ENCODE results near the gene HEBP2.

DNA sequence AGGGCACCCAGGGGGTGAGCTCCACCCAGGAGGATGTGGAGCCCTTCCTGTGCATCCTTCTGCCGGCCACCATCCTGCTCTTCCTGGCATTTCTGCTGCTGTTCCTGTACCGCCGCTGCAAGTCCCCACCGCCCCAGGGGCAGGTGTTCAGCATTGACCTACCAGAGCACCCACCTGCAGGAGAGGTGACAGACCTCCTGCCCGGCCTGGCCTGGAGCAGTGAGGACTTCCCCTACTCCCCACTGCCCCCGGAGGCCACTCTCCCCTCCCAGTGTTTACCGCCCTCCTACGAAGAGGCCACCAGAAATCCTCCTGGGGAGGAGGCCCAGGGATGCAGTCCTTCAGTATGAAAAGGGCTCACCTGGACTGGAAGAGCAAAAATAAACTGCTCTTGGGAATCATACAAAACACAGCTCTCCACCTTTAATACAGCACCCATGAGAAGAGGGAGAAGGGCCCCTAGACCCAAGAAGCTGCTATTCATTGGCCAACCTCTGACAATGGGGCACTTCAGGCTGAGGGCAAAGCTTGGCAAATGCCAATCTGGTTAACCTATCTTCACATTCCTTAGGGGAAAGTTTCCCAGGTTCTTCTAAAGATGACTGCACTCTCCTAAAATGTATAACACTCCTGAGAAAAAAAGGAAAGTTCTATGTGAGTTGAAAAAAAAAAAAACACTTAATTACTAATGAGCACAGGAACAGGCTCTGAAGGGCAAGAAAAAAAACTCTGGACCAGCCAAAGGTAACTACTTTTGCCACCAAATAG, 21.3 kb upstream of the HEBP2 start:
- TF ChIP-seq, protein P1, sequence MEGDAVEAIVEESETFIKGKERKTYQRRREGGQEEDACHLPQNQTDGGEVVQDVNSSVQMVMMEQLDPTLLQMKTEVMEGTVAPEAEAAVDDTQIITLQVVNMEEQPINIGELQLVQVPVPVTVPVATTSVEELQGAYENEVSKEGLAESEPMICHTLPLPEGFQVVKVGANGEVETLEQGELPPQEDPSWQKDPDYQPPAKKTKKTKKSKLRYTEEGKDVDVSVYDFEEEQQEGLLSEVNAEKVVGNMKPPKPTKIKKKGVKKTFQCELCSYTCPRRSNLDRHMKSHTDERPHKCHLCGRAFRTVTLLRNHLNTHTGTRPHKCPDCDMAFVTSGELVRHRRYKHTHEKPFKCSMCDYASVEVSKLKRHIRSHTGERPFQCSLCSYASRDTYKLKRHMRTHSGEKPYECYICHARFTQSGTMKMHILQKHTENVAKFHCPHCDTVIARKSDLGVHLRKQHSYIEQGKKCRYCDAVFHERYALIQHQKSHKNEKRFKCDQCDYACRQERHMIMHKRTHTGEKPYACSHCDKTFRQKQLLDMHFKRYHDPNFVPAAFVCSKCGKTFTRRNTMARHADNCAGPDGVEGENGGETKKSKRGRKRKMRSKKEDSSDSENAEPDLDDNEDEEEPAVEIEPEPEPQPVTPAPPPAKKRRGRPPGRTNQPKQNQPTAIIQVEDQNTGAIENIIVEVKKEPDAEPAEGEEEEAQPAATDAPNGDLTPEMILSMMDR (IDR thresholded peaks at IDR 0.05; ENCODE audit: low read depth, low read length) = no peak
- no peak for TF ChIP-seq POLR2A (IDR thresholded peaks at IDR 0.05; ENCODE audit: extremely low read depth, insufficient read length)
- TF ChIP-seq, protein P2, sequence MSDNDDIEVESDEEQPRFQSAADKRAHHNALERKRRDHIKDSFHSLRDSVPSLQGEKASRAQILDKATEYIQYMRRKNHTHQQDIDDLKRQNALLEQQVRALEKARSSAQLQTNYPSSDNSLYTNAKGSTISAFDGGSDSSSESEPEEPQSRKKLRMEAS (IDR thresholded peaks at IDR 0.05; ENCODE audit: low read depth, low read length) = no peak

Data from NB4 (cell line).